ENCODE data around the gene G0S2. TPM values are rescaled to one million over a fixed set of nuclear protein-coding genes. Genes with fewer than 3 reads are reported as not detected.

The G0S2 gene
- total RNA-seq, 1 donor: 23.0 TPM

DNA sequence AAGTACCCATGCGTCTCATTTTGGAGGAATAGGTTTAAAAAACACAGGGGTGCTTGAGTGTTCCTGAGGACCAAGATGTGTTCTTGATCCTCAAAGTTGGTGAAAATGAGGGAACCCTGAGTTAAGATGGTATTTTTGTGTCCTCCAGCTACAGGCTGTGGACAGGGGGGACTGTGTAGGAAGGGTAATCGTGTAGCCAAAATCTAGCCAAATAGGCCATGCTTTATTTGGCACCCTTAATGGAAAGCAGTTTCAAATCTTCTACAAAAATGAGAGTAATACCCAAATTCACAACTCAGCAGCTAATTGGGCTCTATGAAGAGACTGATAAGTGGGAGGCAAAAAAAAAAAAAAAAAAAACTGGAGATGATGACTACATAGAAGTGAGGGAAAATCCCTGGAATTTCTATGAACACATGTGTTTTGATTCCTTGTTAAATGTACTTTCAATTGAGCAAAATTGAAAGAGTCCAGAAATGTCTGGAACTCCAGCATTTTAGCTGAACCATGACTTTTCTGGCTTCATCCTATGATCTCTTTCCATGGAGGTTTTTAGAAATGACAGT lies 29.9 kb downstream of the G0S2 start:
- TF ChIP-seq, protein P1, sequence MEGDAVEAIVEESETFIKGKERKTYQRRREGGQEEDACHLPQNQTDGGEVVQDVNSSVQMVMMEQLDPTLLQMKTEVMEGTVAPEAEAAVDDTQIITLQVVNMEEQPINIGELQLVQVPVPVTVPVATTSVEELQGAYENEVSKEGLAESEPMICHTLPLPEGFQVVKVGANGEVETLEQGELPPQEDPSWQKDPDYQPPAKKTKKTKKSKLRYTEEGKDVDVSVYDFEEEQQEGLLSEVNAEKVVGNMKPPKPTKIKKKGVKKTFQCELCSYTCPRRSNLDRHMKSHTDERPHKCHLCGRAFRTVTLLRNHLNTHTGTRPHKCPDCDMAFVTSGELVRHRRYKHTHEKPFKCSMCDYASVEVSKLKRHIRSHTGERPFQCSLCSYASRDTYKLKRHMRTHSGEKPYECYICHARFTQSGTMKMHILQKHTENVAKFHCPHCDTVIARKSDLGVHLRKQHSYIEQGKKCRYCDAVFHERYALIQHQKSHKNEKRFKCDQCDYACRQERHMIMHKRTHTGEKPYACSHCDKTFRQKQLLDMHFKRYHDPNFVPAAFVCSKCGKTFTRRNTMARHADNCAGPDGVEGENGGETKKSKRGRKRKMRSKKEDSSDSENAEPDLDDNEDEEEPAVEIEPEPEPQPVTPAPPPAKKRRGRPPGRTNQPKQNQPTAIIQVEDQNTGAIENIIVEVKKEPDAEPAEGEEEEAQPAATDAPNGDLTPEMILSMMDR (IDR thresholded peaks at IDR 0.05; ENCODE audit: insufficient read depth, low read length): no peak
- DNase-seq (ENCODE audit: low read depth): peak; percentile 47
- no peak overlapping the region for H3K4me3 ChIP-seq (ENCODE audit: low read depth, low read length)

DNA sequence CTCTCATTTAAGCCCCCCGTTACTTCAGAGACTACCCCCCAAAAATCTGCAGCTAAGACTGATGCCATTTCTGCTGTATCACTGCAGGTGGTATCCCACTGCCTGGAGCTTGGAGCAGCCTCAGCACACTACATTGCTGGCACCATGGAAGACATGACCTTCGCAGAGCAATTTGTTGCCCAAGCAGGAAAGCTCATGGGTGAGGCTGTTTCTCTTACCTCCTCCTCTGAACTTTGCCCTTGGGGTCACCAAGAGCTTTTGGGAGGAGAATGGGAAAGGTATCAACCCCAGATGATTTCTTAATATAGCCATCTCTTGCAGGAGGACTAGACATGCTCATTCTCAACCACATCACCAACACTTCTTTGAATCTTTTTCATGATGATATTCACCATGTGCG lies 31.4 kb downstream of the G0S2 start:
- DNase-seq (ENCODE audit: low read depth): no peak
- H3K4me3 ChIP-seq (ENCODE audit: low read depth, low read length): no peak overlapping the region

DNA sequence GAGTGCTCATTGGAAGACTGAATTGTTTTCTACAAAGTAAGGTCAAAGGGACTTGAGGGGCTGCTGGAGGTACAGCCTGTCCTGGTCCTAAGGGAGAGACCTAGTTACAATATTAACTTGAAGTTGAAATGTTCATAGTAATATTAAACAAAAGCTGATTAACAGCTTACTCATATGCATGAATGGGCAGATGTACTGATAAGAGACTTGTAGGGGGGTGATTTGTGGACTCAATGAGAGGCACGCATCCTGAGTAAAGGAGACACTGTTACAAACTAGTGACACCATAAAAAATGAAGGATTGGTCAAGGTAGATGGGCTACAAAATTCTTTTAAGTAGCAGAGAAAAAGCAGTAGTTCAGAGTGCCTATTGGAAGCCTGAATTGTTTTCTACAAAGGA lies 32.1 kb downstream of the G0S2 start:
- peak; percentile 35 for DNase-seq (ENCODE audit: low read depth)
- TF ChIP-seq, protein P1 (IDR thresholded peaks at IDR 0.05; ENCODE audit: insufficient read depth, low read length): no peak
- H3K4me3 ChIP-seq (ENCODE audit: low read depth, low read length): no peak overlapping the region

More for the DNA sequence above, 31.4 kb downstream of the G0S2 start:
- TF ChIP-seq, protein P1 (IDR thresholded peaks at IDR 0.05; ENCODE audit: insufficient read depth, low read length): no peak

DNA sequence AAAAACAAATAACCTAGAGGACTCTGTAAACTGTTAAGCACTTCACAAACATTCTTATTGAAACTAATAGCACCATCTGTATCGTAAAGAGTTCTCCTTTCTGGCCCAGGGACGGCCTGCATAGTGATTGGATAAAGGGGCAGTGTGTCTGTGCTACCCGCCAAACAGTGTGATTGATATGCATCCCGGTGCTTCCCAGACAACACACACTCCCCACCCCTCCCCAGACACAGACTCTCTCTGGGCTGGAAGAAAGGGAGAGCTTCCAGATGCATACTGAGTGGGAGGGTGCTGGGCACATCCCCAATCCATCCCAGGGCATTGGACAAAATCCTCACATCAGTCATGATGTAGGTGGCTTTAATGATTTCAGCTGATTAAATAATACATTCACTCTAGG lies 33.1 kb downstream of the G0S2 start:
- TF ChIP-seq, protein P1 (IDR thresholded peaks at IDR 0.05; ENCODE audit: insufficient read depth, low read length): no peak
- H3K4me3 ChIP-seq (ENCODE audit: low read depth, low read length): no peak overlapping the region
- DNase-seq (ENCODE audit: low read depth): no peak

DNA sequence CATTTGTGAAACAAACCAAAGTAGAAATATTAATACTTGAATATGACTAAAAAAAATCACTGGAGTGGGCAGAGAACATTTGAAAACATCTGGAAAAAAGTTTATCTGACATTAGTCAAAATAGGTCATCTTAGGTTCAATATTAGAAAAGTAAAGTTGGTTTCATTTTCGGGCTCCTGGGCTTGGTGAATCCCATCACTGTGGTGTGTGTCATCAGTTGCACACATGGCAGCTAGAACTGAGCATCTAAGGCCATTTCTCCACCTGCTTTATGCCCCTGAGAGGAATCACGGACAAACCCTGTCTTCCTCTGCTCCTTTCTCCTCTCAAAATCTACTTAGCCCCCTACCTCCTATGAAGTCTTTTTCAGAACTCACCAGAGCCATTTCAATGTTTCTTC lies 34.9 kb downstream of the G0S2 start:
- DNase-seq (ENCODE audit: low read depth): no peak
- TF ChIP-seq, protein P1 (IDR thresholded peaks at IDR 0.05; ENCODE audit: insufficient read depth, low read length): no peak
- no peak overlapping the region for H3K4me3 ChIP-seq (ENCODE audit: low read depth, low read length)

DNA sequence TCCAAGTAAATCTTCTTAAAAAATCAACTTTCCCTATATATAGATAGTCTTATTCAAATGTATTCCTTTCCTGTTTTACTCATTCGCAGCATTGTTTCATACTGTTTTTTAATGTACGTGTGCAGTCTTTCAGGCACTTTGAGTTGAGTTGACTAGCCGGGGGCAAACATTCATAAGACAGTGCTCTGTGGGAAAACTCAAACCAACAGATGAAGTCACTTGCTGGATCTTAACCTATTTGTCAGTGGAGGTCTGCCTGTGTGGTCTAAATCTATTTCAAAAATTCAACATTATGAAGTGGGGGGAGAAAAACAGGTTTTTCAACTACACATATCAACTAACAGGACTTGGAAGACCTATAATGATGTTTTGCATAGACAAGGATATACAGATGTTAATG lies 35.6 kb downstream of the G0S2 start:
- TF ChIP-seq, protein P1 (IDR thresholded peaks at IDR 0.05; ENCODE audit: insufficient read depth, low read length): no peak
- DNase-seq (ENCODE audit: low read depth): no peak
- H3K4me3 ChIP-seq (ENCODE audit: low read depth, low read length): no peak overlapping the region

DNA sequence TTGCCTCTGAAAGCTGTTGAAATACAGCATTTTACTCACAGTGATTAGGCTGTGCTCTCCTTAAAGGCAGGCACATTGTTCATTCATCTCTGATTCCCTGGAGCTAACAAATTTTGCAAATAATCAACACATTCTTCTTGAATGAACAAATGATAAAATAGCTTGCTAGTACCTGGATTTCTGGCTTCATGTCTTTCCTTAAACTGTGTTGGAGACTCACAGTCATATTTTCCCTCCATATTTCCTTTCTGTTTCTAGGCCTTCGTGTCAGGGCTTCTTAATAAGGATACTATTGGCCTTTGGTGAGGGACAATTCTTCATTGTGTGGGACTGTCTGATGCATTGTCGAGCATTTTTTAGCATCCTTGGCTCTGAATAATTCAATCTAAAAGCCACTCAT lies 39.1 kb downstream of the G0S2 start:
- TF ChIP-seq, protein P1 (IDR thresholded peaks at IDR 0.05; ENCODE audit: insufficient read depth, low read length): no peak
- H3K4me3 ChIP-seq (ENCODE audit: low read depth, low read length): no peak overlapping the region
- DNase-seq (ENCODE audit: low read depth): no peak
